GM19328 (cell line): Measurements from ENCODE around the gene AGBL1.
"Not testable (repeated sequence)": the region's sequence is repeated elsewhere in the genome, so short reads cannot be mapped to it uniquely, and the experiment has no call there.

Experiments used
- ATAC-seq: cut with Tn5 transposase; IDR thresholded peaks from one replicate; pipeline ENCODE4 v1.9.1; 2021; ENCODE audit warnings: mild to moderate bottlenecking, moderate library complexity; ENCODE audit not compliant: unreplicated experiment

The AGBL1 gene

GRCh38 chr15:86850939-86851338, 771.3 kb downstream of the AGBL1 start:
- no peak for ATAC-seq

GRCh38 chr15:86852741-86853140, 773.1 kb downstream of the AGBL1 start:
- ATAC-seq: no peak

GRCh38 chr15:86854176-86854575, 774.5 kb downstream of the AGBL1 start:
- no peak for ATAC-seq

- ATAC-seq: no peak
These were observed 775.9 kb downstream of the AGBL1 start for GRCh38 chr15:86855307-86856291.

GRCh38 chr15:86857701-86858100, 778.0 kb downstream of the AGBL1 start:
- ATAC-seq: no peak

GRCh38 chr15:86863226-86863915, 783.7 kb downstream of the AGBL1 start:
- ATAC-seq: no peak

- no peak for ATAC-seq
These were observed 786.2 kb downstream of the AGBL1 start for GRCh38 chr15:86865920-86866319.

- no peak for ATAC-seq
These were observed 791.2 kb downstream of the AGBL1 start for GRCh38 chr15:86870846-86871245.

GRCh38 chr15:86871964-86872363, 792.3 kb downstream of the AGBL1 start:
- no peak for ATAC-seq

- ATAC-seq: no peak
These were observed 793.1 kb downstream of the AGBL1 start for GRCh38 chr15:86872782-86873181.

GRCh38 chr15:86875067-86875466, 795.4 kb downstream of the AGBL1 start:
- no peak for ATAC-seq

- ATAC-seq: no peak
These were observed 796.8 kb downstream of the AGBL1 start for GRCh38 chr15:86876387-86876944.

- no peak for ATAC-seq
These were observed 797.5 kb downstream of the AGBL1 start for GRCh38 chr15:86877171-86877631.

- ATAC-seq: not testable (repeated sequence)
These were observed 799.2 kb downstream of the AGBL1 start for GRCh38 chr15:86878844-86879243.

GRCh38 chr15:86879250-86880229, 799.9 kb downstream of the AGBL1 start:
- ATAC-seq: no peak

- no peak for ATAC-seq
These were observed 805.9 kb downstream of the AGBL1 start for GRCh38 chr15:86885616-86886015.

- ATAC-seq: no peak
These were observed 813.2 kb downstream of the AGBL1 start for GRCh38 chr15:86892774-86893449.

- ATAC-seq: no peak
These were observed 814.6 kb downstream of the AGBL1 start for GRCh38 chr15:86894269-86894668.

GRCh38 chr15:86903642-86904421, 824.2 kb downstream of the AGBL1 start:
- no peak for ATAC-seq
